DND-41 (cell line): ENCODE measurements around the gene GLDN.

ENCODE experiments used
- CTCF ChIP-seq: IDR thresholded peaks from 2 replicates; pipeline ENCODE4 v1.5.1; 2012; ENCODE audit warnings: borderline replicate concordance, low read length, moderate library complexity, mild to moderate bottlenecking; ENCODE audit not compliant: poor library complexity, severe bottlenecking; ENCODE audit errors: extremely low read depth
- EZH2 ChIP-seq: IDR thresholded peaks from 3 replicates; pipeline ENCODE4 v1.6.1; 2012; ENCODE audit warnings: borderline replicate concordance, low read depth, mild to moderate bottlenecking, moderate library complexity, low read length, inconsistent platforms; ENCODE audit not compliant: severe bottlenecking

- TF ChIP-seq CTCF (no peak), EZH2 (no peak)
Observed at GRCh38 chr15:51303462-51303980, 37.9 kb upstream of the GLDN start.
